A549 treated with DMSO at 1 μM for 4 hours (cell line): ENCODE data around the gene KRTAP9-8. TPM values are rescaled to one million over a fixed set of nuclear protein-coding genes. Genes with fewer than 3 reads are reported as not detected.

Experiments
- total RNA-seq: library from RNA; stranded (reverse); fragments of 200-300 nt; extraction: Qiagen RNA extraction; gene quantifications from 5 replicates; pipeline ENCODE4 v1.2.3, GENCODE V29; 2022; ENCODE audit warnings: low read depth

Gene KRTAP9-8
- total RNA-seq = not detected in 5 replicates

GRCh38 chr17:41237949-41238437 lies at the start of gene KRTAP9-8:
Gene KRTAP9-8, plus strand, starts transcription at chr17:41237999. Its CDS starts 53 bp downstream, at chr17:41238052.

DNA sequence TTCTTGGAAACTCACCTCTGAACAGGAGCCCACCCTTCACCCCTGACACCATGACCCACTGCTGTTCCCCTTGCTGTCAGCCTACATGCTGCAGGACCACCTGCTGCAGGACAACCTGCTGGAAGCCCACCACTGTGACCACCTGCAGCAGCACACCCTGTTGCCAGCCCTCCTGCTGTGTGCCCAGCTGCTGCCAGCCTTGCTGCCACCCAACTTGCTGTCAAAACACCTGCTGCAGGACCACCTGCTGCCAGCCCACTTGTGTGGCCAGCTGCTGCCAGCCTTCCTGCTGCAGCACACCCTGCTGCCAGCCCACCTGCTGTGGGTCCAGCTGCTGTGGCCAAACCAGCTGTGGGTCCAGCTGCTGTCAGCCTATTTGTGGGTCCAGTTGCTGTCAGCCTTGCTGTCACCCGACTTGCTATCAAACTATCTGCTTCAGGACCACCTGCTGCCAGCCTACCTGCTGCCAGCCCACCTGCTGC lies 47.9 kb upstream of the KRTAP9-8 start, which contains the start of gene KRTAP9-1:
Gene KRTAP9-1, plus strand, starts transcription at position 51 of the 482 bp plus-strand sequence. Its CDS starts 0 bp downstream, at position 51.

DNA sequence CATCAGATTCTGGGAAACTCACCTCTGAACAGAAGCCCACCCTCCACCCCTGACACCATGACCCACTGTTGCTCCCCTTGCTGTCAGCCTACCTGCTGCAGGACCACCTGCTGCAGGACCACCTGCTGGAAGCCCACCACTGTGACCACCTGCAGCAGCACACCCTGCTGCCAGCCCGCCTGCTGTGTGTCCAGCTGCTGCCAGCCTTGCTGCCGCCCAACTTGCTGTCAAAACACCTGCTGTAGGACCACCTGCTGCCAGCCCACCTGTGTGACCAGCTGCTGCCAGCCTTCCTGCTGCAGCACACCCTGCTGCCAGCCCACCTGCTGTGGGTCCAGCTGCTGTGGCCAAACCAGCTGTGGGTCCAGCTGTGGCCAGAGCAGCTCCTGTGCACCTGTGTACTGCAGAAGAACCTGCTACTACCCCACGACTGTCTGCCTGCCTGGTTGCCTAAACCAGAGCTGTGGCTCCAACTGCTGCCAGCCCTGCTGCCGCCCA lies 11.2 kb upstream of the KRTAP9-8 start, which contains the start of gene KRTAP9-2:
Gene KRTAP9-2, plus strand, starts transcription at position 51 of the 498 bp plus-strand sequence. Its CDS starts 7 bp downstream, at position 58.

GRCh38 chr17:41232399-41233105 lies 5.2 kb upstream of the KRTAP9-8 start, which contains the start of gene KRTAP9-3:
Gene KRTAP9-3, plus strand, starts transcription at chr17:41232449. Its CDS starts 53 bp downstream, at chr17:41232502.

GRCh38 chr17:41249637-41250240 lies 11.9 kb downstream of the KRTAP9-8 start, which contains the start of gene KRTAP9-4:
Gene KRTAP9-4, plus strand, starts transcription at chr17:41249687. Its CDS starts 34 bp downstream, at chr17:41249721.

GRCh38 chr17:41255381-41256290 lies 17.8 kb downstream of the KRTAP9-8 start, which contains the start of gene KRTAP9-9:
Gene KRTAP9-9, plus strand, starts transcription at chr17:41255384.

DNA sequence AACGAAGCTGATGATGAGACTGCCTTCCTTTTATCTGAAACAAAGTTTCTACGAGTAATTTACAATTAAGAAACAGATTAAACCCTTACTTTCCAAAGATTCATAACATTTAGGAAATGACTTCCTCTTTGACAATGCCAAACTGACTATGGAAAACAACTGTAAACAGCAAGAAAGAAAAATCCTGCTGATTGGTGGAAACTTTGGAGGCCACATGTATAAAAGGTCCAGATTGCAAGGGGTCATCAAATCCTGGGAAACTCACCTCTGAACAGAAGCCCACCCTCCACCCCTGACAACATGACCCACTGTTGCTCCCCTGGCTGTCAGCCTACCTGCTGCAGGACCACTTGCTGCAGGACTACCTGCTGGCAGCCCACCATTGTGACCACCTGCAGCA lies 27.3 kb downstream of the KRTAP9-8 start, which contains the start of gene KRTAP9-6:
Gene KRTAP9-6, plus strand, starts transcription at position 301 of the 400 bp plus-strand sequence. Its CDS starts 0 bp downstream, at position 301.

GRCh38 chr17:41275648-41276190 lies 37.9 kb downstream of the KRTAP9-8 start, which contains the start of gene KRTAP9-7:
Gene KRTAP9-7, plus strand, starts transcription at chr17:41275698. Its CDS starts 0 bp downstream, at chr17:41275698.

Other genes starting within 250 kb of the KRTAP9-8 start
- gene KRTAP3-3, start 243.8 kb upstream of the KRTAP9-8 start, total RNA-seq = not detected in 5 replicates
- gene KRTAP3-2, start 238.1 kb upstream of the KRTAP9-8 start, total RNA-seq = 0.26 to 0.35 TPM (median 0.34 TPM) in 3 of 5 replicates, not detected in the others
- not detected in 5 replicates for gene KRTAP3-1, start 228.9 kb upstream of the KRTAP9-8 start, total RNA-seq
- 0.08 TPM in 1 of 5 replicates, not detected in the others for gene KRTAP1-5, start 210.8 kb upstream of the KRTAP9-8 start, total RNA-seq
- not detected in 5 replicates for gene KRTAP1-4, start 207.8 kb upstream of the KRTAP9-8 start, total RNA-seq
- gene KRTAP1-3, start 203.1 kb upstream of the KRTAP9-8 start, total RNA-seq = not detected in 5 replicates
- not detected in 5 replicates for gene KRTAP1-1, start 196.5 kb upstream of the KRTAP9-8 start, total RNA-seq
- not detected in 5 replicates for gene KRTAP2-1, start 190.7 kb upstream of the KRTAP9-8 start, total RNA-seq
- gene KRTAP2-2, start 182.8 kb upstream of the KRTAP9-8 start, total RNA-seq = not detected in 5 replicates
- gene KRTAP2-3, start 177.9 kb upstream of the KRTAP9-8 start, total RNA-seq = 0.12 to 0.13 TPM in 2 of 5 replicates, not detected in the others
- gene KRTAP2-4, start 172.1 kb upstream of the KRTAP9-8 start, total RNA-seq = not detected in 5 replicates
- not detected in 5 replicates for gene KRTAP4-7, start 153.8 kb upstream of the KRTAP9-8 start, total RNA-seq
- not detected in 5 replicates for gene KRTAP4-8, start 139.9 kb upstream of the KRTAP9-8 start, total RNA-seq
- gene KRTAP4-16, start 135.8 kb upstream of the KRTAP9-8 start, total RNA-seq = not detected in 5 replicates
- gene KRTAP4-9, start 132.6 kb upstream of the KRTAP9-8 start, total RNA-seq = 0.20 TPM in 1 of 5 replicates, not detected in the others
- gene KRTAP4-11, start 119.6 kb upstream of the KRTAP9-8 start, total RNA-seq = not detected in 5 replicates
- gene KRTAP4-12, start 113.8 kb upstream of the KRTAP9-8 start, total RNA-seq = not detected in 5 replicates
- not detected in 5 replicates for gene KRTAP4-6, start 97.5 kb upstream of the KRTAP9-8 start, total RNA-seq
- not detected in 5 replicates for gene KRTAP4-5, start 88.2 kb upstream of the KRTAP9-8 start, total RNA-seq
- gene KRTAP4-4, start 77.3 kb upstream of the KRTAP9-8 start, total RNA-seq = not detected in 5 replicates
- not detected in 5 replicates for gene KRTAP4-3, start 69.8 kb upstream of the KRTAP9-8 start, total RNA-seq
- gene KRTAP4-2, start 59.8 kb upstream of the KRTAP9-8 start, total RNA-seq = not detected in 5 replicates
- 0.15 to 0.30 TPM (median 0.20 TPM) in 4 of 5 replicates, not detected in the other for gene KRTAP4-1, start 53.1 kb upstream of the KRTAP9-8 start, total RNA-seq
- not detected in 5 replicates for gene KRTAP9-1, start 48.1 kb upstream of the KRTAP9-8 start, total RNA-seq
- gene KRTAP9-2, start 11.4 kb upstream of the KRTAP9-8 start, total RNA-seq = not detected in 5 replicates
- not detected in 5 replicates for gene KRTAP9-3, start 5.5 kb upstream of the KRTAP9-8 start, total RNA-seq
- not detected in 5 replicates for gene KRTAP9-4, start 11.7 kb downstream of the KRTAP9-8 start, total RNA-seq
- gene KRTAP9-9, start 17.4 kb downstream of the KRTAP9-8 start, total RNA-seq = not detected in 5 replicates
- not detected in 5 replicates for gene KRTAP9-6, start 27.4 kb downstream of the KRTAP9-8 start, total RNA-seq
- not detected in 5 replicates for gene KRTAP9-7, start 37.7 kb downstream of the KRTAP9-8 start, total RNA-seq
- gene KRTAP29-1, start 64.9 kb downstream of the KRTAP9-8 start, total RNA-seq = not detected in 5 replicates
- not detected in 5 replicates for gene KRTAP16-1, start 71.3 kb downstream of the KRTAP9-8 start, total RNA-seq
- not detected in 5 replicates for gene KRTAP17-1, start 77.7 kb downstream of the KRTAP9-8 start, total RNA-seq
- gene KRT33A, start 112.8 kb downstream of the KRTAP9-8 start, total RNA-seq = not detected in 5 replicates
- gene KRT33B, start 131.8 kb downstream of the KRTAP9-8 start, total RNA-seq = 0.07 to 0.28 TPM (median 0.15 TPM) in 3 of 5 replicates, not detected in the others
- 0.29 to 0.53 TPM (median 0.49 TPM) in 5 replicates for gene KRT34, start 144.3 kb downstream of the KRTAP9-8 start, total RNA-seq
- gene KRT31, start 159.6 kb downstream of the KRTAP9-8 start, total RNA-seq = not detected in 5 replicates
- not detected in 5 replicates for gene KRT37, start 186.6 kb downstream of the KRTAP9-8 start, total RNA-seq
- not detected in 5 replicates for gene KRT38, start 203.0 kb downstream of the KRTAP9-8 start, total RNA-seq
- not detected in 5 replicates for gene KRT32, start 229.4 kb downstream of the KRTAP9-8 start, total RNA-seq
- gene KRT35, start 243.2 kb downstream of the KRTAP9-8 start, total RNA-seq = not detected in 5 replicates